IMR-90 (cell line): ENCODE data around the gene FSIP1. TPM values are rescaled to one million over a fixed set of nuclear protein-coding genes. Genes with fewer than 3 reads are reported as not detected.

Experiments
- ATAC-seq: fragments of 200-7000 bp; cut with Tn5 transposase; 2 replicates; pipeline ENCODE4 v1.9.1; 2020; ENCODE audit warnings: low read depth, mild to moderate bottlenecking, moderate library complexity
- BruUV-seq: library from RNA; stranded (reverse); fragments of 400-500 nt; replicated peaks from 2 replicates; lab custom pipeline; 2021; lab: Mats Ljungman, UMichigan
- CTCF ChIA-PET: fragments of 300-600 bp; formaldehyde crosslinking; extraction: SDS; loops from one replicate; lab custom pipeline; 2021; ENCODE audit warnings: antibody characterized with exemption; lab: Yijun Ruan, JAX
- POLR2A ChIA-PET: fragments of 300-600 bp; sonication (Branson Sonifier 250); formaldehyde crosslinking; loops from one replicate; lab custom pipeline; 2022; ENCODE audit warnings: antibody characterized with exemption; ENCODE audit not compliant: unreplicated experiment; lab: Charles Lee
- DNase-seq: peaks from one replicate; pipeline ENCODE4 v3.0.0; 2013
- H2AFZ ChIP-seq: replicated peaks from 2 replicates; pipeline ENCODE3; 2013; ENCODE audit warnings: low read length, mild to moderate bottlenecking; ENCODE audit not compliant: poor library complexity
- H2AK5ac ChIP-seq: 2 replicates; pipeline ENCODE4 v1.6.1; 2013; ENCODE audit warnings: low read depth, low read length, inconsistent platforms
- H2AK9ac ChIP-seq: replicated peaks from 2 replicates; pipeline ENCODE3; 2013; ENCODE audit warnings: mild to moderate bottlenecking, low read depth, low read length, moderate library complexity; ENCODE audit not compliant: poor library complexity
- H2BK120ac ChIP-seq: 2 replicates; pipeline ENCODE4 v1.6.1; 2013; ENCODE audit warnings: low read depth, low read length, inconsistent platforms
- H2BK15ac ChIP-seq: 3 replicates; pipeline ENCODE4 v1.6.1; 2013; ENCODE audit warnings: low read depth, low read length, inconsistent platforms
- H2BK20ac ChIP-seq: 2 replicates; pipeline ENCODE4 v1.6.1; 2013; ENCODE audit warnings: low read depth, mild to moderate bottlenecking, inconsistent platforms, low read length, moderate library complexity
- H2BK5ac ChIP-seq: 2 replicates; pipeline ENCODE4 v1.6.1; 2013; ENCODE audit warnings: mild to moderate bottlenecking, low read depth, low read length, inconsistent platforms; ENCODE audit not compliant: poor library complexity, severe bottlenecking
- H3K14ac ChIP-seq: replicated peaks from 2 replicates; pipeline ENCODE4 v1.6.1; 2013; ENCODE audit warnings: low read depth, low read length, inconsistent platforms
- H3K18ac ChIP-seq: 2 replicates; pipeline ENCODE4 v1.6.1; 2013; ENCODE audit warnings: low read depth, low read length, control low read depth
- H3K23ac ChIP-seq: 2 replicates; pipeline ENCODE4 v1.6.1; 2013; ENCODE audit warnings: low read depth, low read length, inconsistent platforms
- H3K27ac ChIP-seq: 2 replicates; pipeline ENCODE4 v1.5.1; 2013; ENCODE audit warnings: mild to moderate bottlenecking, control low read depth, low read length; ENCODE audit not compliant: insufficient read depth
- H3K27me3 ChIP-seq: 2 replicates; pipeline ENCODE4 v1.6.1; 2013; ENCODE audit warnings: low read length; ENCODE audit not compliant: control insufficient read depth, insufficient read depth
- H3K36me3 ChIP-seq: 2 replicates; pipeline ENCODE4 v1.6.1; 2013; ENCODE audit warnings: low read length, mixed read lengths; ENCODE audit not compliant: control insufficient read depth, insufficient read depth
- H3K4ac ChIP-seq: 2 replicates; pipeline ENCODE4 v1.6.1; 2013; ENCODE audit warnings: low read depth, low read length, inconsistent platforms
- H3K4me1 ChIP-seq: 2 replicates; pipeline ENCODE4 v1.6.1; 2013; ENCODE audit warnings: low read length, mixed read lengths; ENCODE audit not compliant: control insufficient read depth, insufficient read depth
- H3K4me2 ChIP-seq: 2 replicates; pipeline ENCODE4 v1.6.1; 2013; ENCODE audit warnings: low read depth, mild to moderate bottlenecking, control low read depth, low read length, moderate library complexity
- H3K4me3 ChIP-seq: 2 replicates; pipeline ENCODE4 v1.5.1; 2013; ENCODE audit warnings: low read depth, mild to moderate bottlenecking, control low read depth, low read length, moderate library complexity; ENCODE audit not compliant: insufficient read depth
- H3K56ac ChIP-seq: 2 replicates; pipeline ENCODE4 v1.6.1; 2013; ENCODE audit warnings: low read length, inconsistent platforms; ENCODE audit not compliant: insufficient read depth; ENCODE audit errors: extremely low read depth
- H3K79me1 ChIP-seq, 2 experiments: 2 replicates each; pipeline ENCODE4 v1.6.1; 2013; ENCODE audit warnings: low read length in 2 of 2, inconsistent platforms in 1 of 2, low read depth in 1 of 2
- H3K9ac ChIP-seq: 2 replicates; pipeline ENCODE4 v1.6.1; 2013; ENCODE audit warnings: low read depth, low read length, control low read depth
- H3K9me1 ChIP-seq: 2 replicates; pipeline ENCODE4 v1.6.1; 2013; ENCODE audit warnings: low read length, inconsistent platforms; ENCODE audit not compliant: insufficient read depth
- H3K9me3 ChIP-seq: 2 replicates; pipeline ENCODE4 v1.6.1; 2013; ENCODE audit warnings: low read length; ENCODE audit not compliant: control insufficient read depth, insufficient read depth
- H4K20me1 ChIP-seq: 2 replicates; pipeline ENCODE4 v1.6.1; 2013; ENCODE audit warnings: low read length, inconsistent platforms; ENCODE audit not compliant: insufficient read depth
- H4K5ac ChIP-seq: 2 replicates; pipeline ENCODE4 v1.6.1; 2013; ENCODE audit warnings: mild to moderate bottlenecking, low read depth, low read length, control low read depth
- H4K8ac ChIP-seq, 2 experiments: 2 replicates each; pipeline ENCODE4 v1.6.1; 2013; ENCODE audit warnings: low read depth in 2 of 2, low read length in 2 of 2, control low read depth in 1 of 2, inconsistent platforms in 1 of 2
- H4K91ac ChIP-seq: 2 replicates; pipeline ENCODE4 v1.6.1; 2013; ENCODE audit warnings: low read depth, low read length, inconsistent platforms; ENCODE audit not compliant: insufficient read depth
- FOS ChIP-seq: fragments of 150-350 bp; IDR thresholded peaks from 2 replicates; pipeline ENCODE4 v1.6.1; 2016; ENCODE audit warnings: low read depth, low read length
- MAZ ChIP-seq: IDR thresholded peaks from 2 replicates; pipeline ENCODE4 v1.6.1; 2012; ENCODE audit warnings: low read depth, mild to moderate bottlenecking, low read length, improper control_type of control experiment, moderate library complexity, borderline replicate concordance
- MXI1 ChIP-seq: IDR thresholded peaks from 2 replicates; pipeline ENCODE4 v1.6.1; 2012; ENCODE audit warnings: low read depth, mild to moderate bottlenecking, low read length, moderate library complexity, borderline replicate concordance
- USF2 ChIP-seq: fragments of 150-350 bp; IDR thresholded peaks from 2 replicates; pipeline ENCODE4 v1.6.1; 2017; ENCODE audit warnings: mild to moderate bottlenecking, antibody characterized with exemption, low read length, low read depth
- WGBS, 2 experiments: methylation state at CpG; one replicate each; pipeline versions ENCODE4 v1.1.5 to v1.1.7; 2013; ENCODE audit warnings: missing lambda C conversion rate in 2 of 2; ENCODE audit not compliant: insufficient read length in 1 of 2; ENCODE audit errors: extremely low coverage in 2 of 2; 5-methylcytosine and 5-hydroxymethylcytosine counted together
- dilution Hi-C: fragments of 300-500 bp; cut with HindIII; formaldehyde crosslinking; loops from one replicate; pipeline ENCODE4 v1.14.3; 2018; ENCODE audit warnings: low sequenced_read_pairs; ENCODE audit not compliant: unreplicated experiment
- in situ Hi-C: fragments of 300-500 bp; cut with MboI; formaldehyde crosslinking; loops from 3 replicates; pipeline ENCODE4 v1.14.3; 2019; ENCODE audit warnings: low sequenced_read_pairs, inconsistent platforms, mixed read lengths
- intact Hi-C: fragments of 100-400 bp; cut with micrococcal nuclease; formaldehyde crosslinking; loops from 2 replicates; pipeline ENCODE4 v1.10.0; 2022
- polyA plus RNA-seq, 3 experiments: library from polyadenylated mRNA; depleted of rRNA; stranded (reverse); fragments of >200 nt; gene quantifications; 2 replicates each; pipeline ENCODE4 v1.2.3, GENCODE V29; 2012; ENCODE audit warnings: low replicate concordance in 1 of 3
- total RNA-seq: library from RNA; depleted of rRNA; stranded (reverse); fragments of >200 nt; gene quantifications from 2 replicates; pipeline ENCODE4 v1.2.3, GENCODE V29; 2012

The FSIP1 gene
- total and polyA plus RNA-seq, 2 of the 4 experiments (the other 2 are of a cell fraction) = 0.10 to 0.18 TPM

GRCh38 chr15:39595338-39596221, 187.1 kb downstream of the FSIP1 start:
- H3K56ac ChIP-seq = peak overlapping the region; percentile 33; the same call in 1 of the 2 replicates
- intact Hi-C loops (no loop called here), in situ Hi-C loops (no loop called here), dilution Hi-C loops (no loop called here)
- no peaks in the 10 kb centered on the region for H3K9me3 ChIP-seq
- no peak overlapping the region for H3K9ac ChIP-seq
- H3K4ac ChIP-seq = no peak overlapping the region; the same call in 1 of the 2 replicates
- TSS peak; percentile 78 for BruUV-seq
- ATAC-seq (no peak), DNase-seq (peak; percentile 43)
- H3K4me1 ChIP-seq = peaks cover 2% of the 10 kb centered on the region
- H3K23ac ChIP-seq = peak overlapping the region; percentile 41
- WGBS, 2 experiments = no CpG with 5 or more reads among the region's 8 CpGs
- no peak overlapping the region for H2BK15ac ChIP-seq
- H4K5ac ChIP-seq = no peak overlapping the region
- no peak overlapping the region for H2BK20ac ChIP-seq
- H3K27ac ChIP-seq = no peak overlapping the region; the same call in 1 of the 2 replicates
- H2AK9ac ChIP-seq = peak overlapping the region; percentile 69
- ChIA-PET CTCF (no interaction called here), POLR2A (no interaction called here)
- H3K27me3 ChIP-seq = no peaks in the 10 kb centered on the region
- no peak overlapping the region for H3K18ac ChIP-seq
- H3K36me3 ChIP-seq = peaks cover 44% of the 10 kb centered on the region
- no peak overlapping the region; the same call in 1 of the 2 replicates for H2BK120ac ChIP-seq
- H3K4me2 ChIP-seq = no peak overlapping the region
- peaks cover 0 to 40% of the 10 kb centered on the region in 2 experiments; a peak in 2 of 4 replicates for H3K79me1 ChIP-seq
- H3K14ac ChIP-seq = no peak overlapping the region
- H4K91ac ChIP-seq = no peak overlapping the region; the same call in 1 of the 2 replicates
- H3K4me3 ChIP-seq = no peak overlapping the region
- no peak overlapping the region for H2AFZ ChIP-seq
- H3K9me1 ChIP-seq = peaks cover 11% of the 10 kb centered on the region
- H4K8ac ChIP-seq = peak overlapping the region in 1 of 2 experiments; percentile 17; a peak in 2 of 4 replicates
- 0 out of 2 replicates have a peak, but pooled peaks have one; percentile 7 for TF ChIP-seq MAZ
- no peak for TF ChIP-seq MXI1
- no peak for TF ChIP-seq USF2
- no peak for TF ChIP-seq FOS
- no peak overlapping the region for H2AK5ac ChIP-seq
- peaks cover 84% of the 10 kb centered on the region for H4K20me1 ChIP-seq
- H2BK5ac ChIP-seq = peak overlapping the region; percentile 14
